T-cell (primary cell): ENCODE data around the gene NTM. TPM values are rescaled to one million over a fixed set of nuclear protein-coding genes. Genes with fewer than 3 reads are reported as not detected.

Experiments used
- ATAC-seq, 4 experiments: fragments of 200-7000 bp in 3 of 4; fragments of 150-1000 bp in 1 of 4; cut with Tn5 transposase; replicated peaks in 1 of 4; 1 replicate in 3 of 4; 2 replicates in 1 of 4; pipeline ENCODE4 v1.10.0; 2021; ENCODE audit warnings: moderate library complexity in 3 of 4, mild to moderate bottlenecking in 2 of 4, moderate number of reproducible peaks in 1 of 4
- CTCF ChIA-PET, 2 donors: fragments of 300-600 bp; sonication (Branson Sonifier 250); formaldehyde crosslinking; loops; one replicate each; lab custom pipeline; 2022; ENCODE audit warnings: antibody characterized with exemption in 2 of 2; lab: Charles Lee
- POLR2A ChIA-PET, 2 donors: fragments of 300-600 bp; sonication (Branson Sonifier 250); formaldehyde crosslinking; loops; one replicate each; lab custom pipeline; 2022; ENCODE audit warnings: antibody characterized with exemption in 2 of 2; lab: Charles Lee
- DNase-seq, 35 experiments: peaks; one replicate each; pipeline versions ENCODE4 v3.0.0 to v3.0.0-alpha.2; 2013 to 2023
- H3K27ac ChIP-seq: one replicate; pipeline ENCODE4 v1.5.1; 2013; ENCODE audit warnings: low read length
- H3K27me3 ChIP-seq, 2 experiments: replicated peaks in 1 of 2; 1 replicate in 1 of 2; 2 replicates in 1 of 2; pipeline versions ENCODE4 v1.6.1 to v1.7.0; 2013; ENCODE audit warnings: low read length in 1 of 2, mixed read lengths in 1 of 2; ENCODE audit not compliant: control insufficient read depth in 2 of 2, insufficient read depth in 2 of 2; ENCODE audit errors: extremely low read depth in 1 of 2
- H3K36me3 ChIP-seq, 2 donors: 1 replicate in 1 of 2; 2 replicates in 1 of 2; pipeline versions ENCODE4 v1.6.1 to v1.7.0; 2013; ENCODE audit warnings: low read length in 1 of 2; ENCODE audit not compliant: control insufficient read depth in 2 of 2, insufficient read depth in 1 of 2; ENCODE audit errors: extremely low read depth in 1 of 2
- H3K4me1 ChIP-seq, 2 experiments: 1 replicate in 1 of 2; 2 replicates in 1 of 2; pipeline versions ENCODE4 v1.6.1 to v1.7.0; 2013; ENCODE audit warnings: low read length in 2 of 2, mixed read lengths in 1 of 2; ENCODE audit not compliant: insufficient read depth in 2 of 2, control insufficient read depth in 1 of 2; ENCODE audit errors: extremely low read depth in 1 of 2
- H3K4me3 ChIP-seq, 2 donors: 1 replicate in 1 of 2; 2 replicates in 1 of 2; pipeline versions ENCODE4 v1.5.1 to v1.7.0; 2013; ENCODE audit warnings: mild to moderate bottlenecking in 2 of 2, low read length in 1 of 2, moderate library complexity in 1 of 2; ENCODE audit not compliant: control insufficient read depth in 1 of 2; ENCODE audit errors: extremely low read depth in 1 of 2
- H3K9me3 ChIP-seq: 2 replicates; pipeline ENCODE4 v1.7.0; 2013
- H3K27ac Mint-ChIP-seq, 2 donors: one replicate each; pipeline ENCODE4 v1.8.0; 2020 to 2021; ENCODE audit warnings: mild to moderate bottlenecking in 2 of 2, mixed read lengths in 2 of 2
- H3K27me3 Mint-ChIP-seq, 2 donors: one replicate each; pipeline ENCODE4 v1.8.0; 2021 to 2022; ENCODE audit warnings: mixed read lengths in 2 of 2
- H3K36me3 Mint-ChIP-seq: one replicate; pipeline ENCODE4 v1.8.0; 2021; ENCODE audit warnings: mixed read lengths
- H3K4me1 Mint-ChIP-seq, 3 donors: one replicate each; pipeline ENCODE4 v1.8.0; 2020 to 2022; ENCODE audit warnings: mixed read lengths in 3 of 3, mild to moderate bottlenecking in 1 of 3
- H3K4me3 Mint-ChIP-seq, 3 donors: one replicate each; pipeline ENCODE4 v1.8.0; 2020 to 2022; ENCODE audit warnings: mild to moderate bottlenecking in 3 of 3, mixed read lengths in 3 of 3, moderate library complexity in 3 of 3
- H3K9me3 Mint-ChIP-seq, 3 donors: one replicate each; pipeline ENCODE4 v1.8.0; 2020 to 2022; ENCODE audit warnings: mixed read lengths in 3 of 3
- WGBS: methylation state at CpG from one replicate; pipeline ENCODE4 v1.1.5; 2013; ENCODE audit warnings: missing lambda C conversion rate; ENCODE audit not compliant: insufficient coverage; 5-methylcytosine and 5-hydroxymethylcytosine counted together
- total RNA-seq, 35 experiments: library from RNA in 6 of 35; stranded (reverse) in 6 of 35; fragments of 120-200 nt in 1 of 35; gene quantifications; one replicate each; pipeline versions ENCODE4 v1.2.1 to v1.2.4 and lab custom pipeline; 2013 to 2026

The NTM gene
- total RNA-seq, 5 donors from 2014 or later (not counting 1 experiment from before 2014, with no cell fraction given): not detected

DNA sequence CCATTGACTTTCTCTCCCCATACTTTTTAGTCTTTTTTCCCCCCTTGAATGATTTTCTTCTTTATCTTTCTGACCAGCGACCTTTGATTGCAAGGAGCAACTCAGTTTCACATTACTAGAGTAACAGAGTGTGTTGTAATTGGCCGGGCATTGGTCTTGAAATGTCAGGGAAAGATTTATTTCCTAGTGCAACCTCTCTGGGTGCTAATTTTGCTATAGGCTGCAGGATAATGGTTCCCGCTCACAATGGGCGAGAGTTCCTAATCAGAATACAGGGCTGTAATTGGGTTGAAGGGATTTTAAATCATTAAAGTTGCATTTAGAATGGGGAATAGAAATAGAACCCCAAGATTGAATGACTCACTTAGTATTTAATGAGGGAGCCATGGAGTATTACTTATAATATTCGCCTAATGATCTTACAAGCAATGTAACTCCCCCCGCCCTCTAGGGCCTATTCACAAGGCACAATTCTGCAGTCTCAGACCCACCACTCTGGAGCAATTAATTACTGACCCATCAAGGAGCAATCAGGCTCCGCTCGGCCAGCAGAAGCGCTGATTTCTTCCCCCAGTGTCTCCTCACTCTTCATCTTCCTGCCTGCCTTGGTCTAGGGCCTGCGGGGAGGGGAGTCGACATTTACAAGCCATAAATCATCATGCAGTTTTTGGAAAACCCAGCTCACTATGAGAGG lies 725.9 kb downstream of the NTM start:
- Histone ChIP-seq H3K4me3 (no peak overlapping the region), H3K36me3 (no peaks in the 10 kb centered on the region), H3K9me3 (no peaks in the 10 kb centered on the region), H3K27ac (no peak overlapping the region), H3K4me1 (peaks cover 0 to 5% of the 10 kb centered on the region in 2 experiments), H3K27me3 (no peaks in the 10 kb centered on the region)
- no peak overlapping the region for H3K4me3 Mint-ChIP-seq
- no peaks in the 10 kb centered on the region for H3K27me3 Mint-ChIP-seq
- H3K9me3 Mint-ChIP-seq: peaks cover 0 to 13% (median 7%) of the 10 kb centered on the region in 3 donors
- H3K4me1 Mint-ChIP-seq: no peaks in the 10 kb centered on the region
- POLR2A ChIA-PET: interaction anchor here in 1 of 2 donors (0.6 kb wide), 1 partner anchor 47 kb away, joined by 5 read pairs; no protein-coding TSS in a partner anchor
- ATAC-seq (no peak), DNase-seq (no peak)
- no peak overlapping the region for H3K27ac Mint-ChIP-seq
- CTCF ChIA-PET: no interaction called here
- no peaks in the 10 kb centered on the region for H3K36me3 Mint-ChIP-seq
- WGBS: 77% methylated on average over 7 of the region's 11 CpGs

DNA sequence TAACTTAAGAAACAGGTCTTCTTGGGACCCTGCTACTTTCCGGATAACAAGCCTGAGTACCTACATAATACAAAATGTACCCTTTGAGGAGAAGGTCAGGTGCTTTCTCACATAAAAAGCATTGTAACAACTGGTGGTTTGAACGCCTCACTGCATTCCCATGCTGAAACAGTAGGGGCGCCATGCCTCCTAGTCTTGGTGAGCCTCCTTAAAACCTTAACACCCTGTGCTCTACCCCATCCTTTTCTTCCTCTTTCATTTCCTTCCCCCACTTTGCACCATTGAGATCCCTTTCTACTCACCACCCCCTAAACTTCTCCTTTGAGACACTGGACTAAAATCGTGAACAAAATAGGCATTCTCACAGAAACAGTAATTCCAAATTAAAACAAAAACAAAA lies 729.3 kb downstream of the NTM start:
- peaks cover 0 to 19% (median 3%) of the 10 kb centered on the region in 3 donors for H3K9me3 Mint-ChIP-seq
- no peak overlapping the region for H3K27ac Mint-ChIP-seq
- Histone ChIP-seq H3K36me3 (no peaks in the 10 kb centered on the region), H3K4me3 (no peak overlapping the region), H3K27me3 (no peaks in the 10 kb centered on the region), H3K4me1 (peaks cover 0 to 5% of the 10 kb centered on the region in 2 experiments), H3K27ac (no peak overlapping the region), H3K9me3 (no peaks in the 10 kb centered on the region)
- ChIA-PET POLR2A (no interaction called here), CTCF (no interaction called here)
- ATAC-seq (no peak), DNase-seq (no peak)
- no peaks in the 10 kb centered on the region for H3K27me3 Mint-ChIP-seq
- no peaks in the 10 kb centered on the region for H3K4me1 Mint-ChIP-seq
- no peaks in the 10 kb centered on the region for H3K36me3 Mint-ChIP-seq
- H3K4me3 Mint-ChIP-seq: no peak overlapping the region
- WGBS: 61% methylated on average over 2 of the region's 4 CpGs

DNA sequence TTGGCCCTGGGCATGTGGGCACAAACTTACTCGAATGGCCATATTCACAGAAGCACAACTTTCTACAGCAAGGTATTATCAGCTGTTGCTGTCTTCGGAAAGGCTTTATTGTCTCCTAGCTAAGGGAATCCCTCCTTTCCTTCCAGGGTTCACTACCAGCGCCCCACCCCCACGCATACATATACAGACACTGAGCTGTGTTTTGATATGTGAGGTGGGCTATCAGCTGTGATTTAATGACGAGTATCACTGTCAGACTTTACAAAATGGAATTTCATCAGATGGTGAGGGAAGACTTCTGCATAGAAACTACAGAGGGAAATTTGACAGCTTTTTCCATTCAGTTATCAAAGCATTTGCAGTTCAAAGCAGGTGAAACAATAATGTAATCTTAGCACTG lies 730.2 kb downstream of the NTM start:
- POLR2A ChIA-PET: no interaction called here
- no peak overlapping the region for H3K27ac ChIP-seq
- no peak overlapping the region for H3K4me3 ChIP-seq
- no peaks in the 10 kb centered on the region for H3K27me3 ChIP-seq
- CTCF ChIA-PET: no interaction called here
- Mint-ChIP-seq H3K4me1 (no peaks in the 10 kb centered on the region), H3K27me3 (no peaks in the 10 kb centered on the region), H3K36me3 (no peaks in the 10 kb centered on the region), H3K4me3 (no peak overlapping the region), H3K27ac (no peak overlapping the region), H3K9me3 (peaks cover 0 to 19% (median 4%) of the 10 kb centered on the region in 3 donors)
- ATAC-seq (no peak), DNase-seq (no peak)
- no peaks in the 10 kb centered on the region for H3K9me3 ChIP-seq
- no peaks in the 10 kb centered on the region for H3K4me1 ChIP-seq
- no peaks in the 10 kb centered on the region for H3K36me3 ChIP-seq
- WGBS: 100% methylated on average over 1 of the region's 5 CpGs

DNA sequence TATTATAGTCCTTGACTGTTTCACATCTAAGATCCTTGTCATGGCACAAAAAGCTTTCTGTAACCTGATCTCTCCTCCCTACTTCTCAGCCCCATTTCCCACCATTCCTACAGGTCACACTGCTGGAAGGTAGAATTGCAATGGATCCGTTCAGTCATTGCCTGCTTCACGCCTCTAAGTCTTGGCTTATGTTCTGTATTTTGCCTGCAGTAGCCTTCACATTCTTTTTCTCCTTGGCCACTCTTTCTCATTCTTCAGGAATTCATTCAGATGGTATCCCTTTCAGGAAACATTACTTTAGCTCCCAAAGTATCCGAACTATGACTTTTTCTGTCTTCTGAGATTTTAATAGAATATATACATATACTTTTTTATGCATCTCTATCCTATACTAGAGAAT lies 731.5 kb downstream of the NTM start:
- H3K27ac Mint-ChIP-seq: no peak overlapping the region
- no peak for ATAC-seq
- Histone ChIP-seq H3K4me3 (no peak overlapping the region), H3K4me1 (no peaks in the 10 kb centered on the region), H3K27me3 (no peaks in the 10 kb centered on the region), H3K36me3 (no peaks in the 10 kb centered on the region), H3K27ac (no peak overlapping the region), H3K9me3 (no peaks in the 10 kb centered on the region)
- no peaks in the 10 kb centered on the region for H3K27me3 Mint-ChIP-seq
- 94% methylated on average over 2 of the region's 3 CpGs for WGBS
- H3K36me3 Mint-ChIP-seq: no peaks in the 10 kb centered on the region
- H3K4me3 Mint-ChIP-seq: no peak overlapping the region
- H3K9me3 Mint-ChIP-seq: peaks cover 0 to 19% (median 4%) of the 10 kb centered on the region in 3 donors
- ChIA-PET CTCF (no interaction called here), POLR2A (no interaction called here)
- DNase-seq: no peak
- H3K4me1 Mint-ChIP-seq: no peaks in the 10 kb centered on the region

DNA sequence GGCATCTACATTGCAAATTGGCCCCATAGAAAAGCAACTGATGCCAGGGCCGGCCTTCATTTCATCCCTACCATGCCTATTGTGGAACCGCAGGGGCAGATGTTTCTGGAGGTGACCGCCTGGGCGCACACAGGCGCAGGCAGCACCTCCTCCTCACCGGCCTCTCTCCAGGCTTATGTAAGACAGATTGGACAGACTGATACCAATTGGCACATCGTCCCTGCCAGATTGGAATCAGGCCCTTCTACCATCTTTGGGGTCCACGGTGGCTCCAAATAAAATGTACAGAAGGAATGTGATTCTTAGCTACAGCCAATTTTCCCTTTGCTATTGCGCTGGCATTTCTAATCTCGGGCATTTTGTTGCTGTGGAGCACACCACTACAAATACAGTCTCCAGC lies 732.6 kb downstream of the NTM start:
- H3K36me3 Mint-ChIP-seq: no peaks in the 10 kb centered on the region
- H3K9me3 Mint-ChIP-seq: peaks cover 0 to 15% (median 4%) of the 10 kb centered on the region in 3 donors
- WGBS: 86% methylated on average over 8 of the region's 10 CpGs
- Histone ChIP-seq H3K36me3 (no peaks in the 10 kb centered on the region), H3K4me3 (no peak overlapping the region), H3K9me3 (no peaks in the 10 kb centered on the region), H3K27me3 (no peaks in the 10 kb centered on the region), H3K27ac (no peak overlapping the region), H3K4me1 (no peaks in the 10 kb centered on the region)
- DNase-seq (no peak), ATAC-seq (no peak)
- H3K4me1 Mint-ChIP-seq: no peaks in the 10 kb centered on the region
- ChIA-PET POLR2A (no interaction called here), CTCF (no interaction called here)
- H3K27ac Mint-ChIP-seq: no peak overlapping the region
- H3K4me3 Mint-ChIP-seq: no peak overlapping the region
- H3K27me3 Mint-ChIP-seq: no peaks in the 10 kb centered on the region

DNA sequence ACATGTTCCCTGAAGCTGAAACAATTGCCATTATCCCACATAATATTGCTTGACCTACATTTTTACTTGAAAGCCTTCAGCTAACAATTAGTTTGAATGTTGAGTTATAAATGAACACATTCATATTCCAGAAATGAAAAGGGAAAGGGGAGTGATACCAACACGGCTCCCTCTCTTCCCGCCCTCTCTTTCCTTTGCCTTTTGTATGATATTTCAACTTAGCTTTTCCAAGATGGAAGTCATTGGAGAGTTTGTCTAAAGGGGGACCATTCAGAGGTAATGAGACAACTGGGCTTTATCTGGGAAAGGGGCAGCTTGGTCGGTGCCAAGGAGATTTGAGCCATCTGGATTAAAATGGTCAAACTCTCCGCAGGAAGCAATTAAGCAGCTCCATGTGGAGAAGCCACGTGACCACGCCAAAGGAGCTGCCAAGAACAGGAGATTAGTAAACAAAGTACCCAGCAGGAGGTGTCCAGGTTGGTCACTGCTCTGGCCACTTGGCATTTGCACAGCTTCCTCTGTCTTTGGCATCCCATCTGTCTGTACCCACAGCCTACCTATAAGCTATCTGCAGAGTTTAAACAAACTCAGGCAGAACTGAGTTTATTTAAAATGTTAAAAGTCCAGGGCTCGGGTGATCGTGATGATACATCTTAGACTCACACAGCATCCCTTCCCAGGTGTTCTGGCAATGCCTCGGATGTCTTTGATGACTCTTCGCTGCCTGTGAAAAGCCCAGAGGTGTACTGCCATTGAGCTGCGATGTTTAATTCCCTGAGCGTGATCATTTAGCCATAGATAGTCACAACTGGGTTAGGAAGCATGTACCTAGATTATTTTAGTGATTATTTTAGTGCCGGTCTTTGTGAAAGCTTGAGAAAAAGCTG lies 735.9 kb downstream of the NTM start:
- Mint-ChIP-seq H3K27ac (no peak overlapping the region), H3K27me3 (peaks cover 0 to 4% of the 10 kb centered on the region in 2 donors), H3K9me3 (peaks cover 0 to 12% (median 12%) of the 10 kb centered on the region in 3 donors), H3K4me1 (no peaks in the 10 kb centered on the region), H3K4me3 (no peak overlapping the region), H3K36me3 (no peaks in the 10 kb centered on the region)
- POLR2A ChIA-PET: no interaction called here
- Histone ChIP-seq H3K9me3 (no peaks in the 10 kb centered on the region), H3K4me3 (no peak overlapping the region), H3K4me1 (no peaks in the 10 kb centered on the region), H3K27ac (no peak overlapping the region), H3K36me3 (no peaks in the 10 kb centered on the region), H3K27me3 (no peaks in the 10 kb centered on the region)
- ATAC-seq (no peak), DNase-seq (no peak)
- 71% methylated on average over 6 of the region's 13 CpGs for WGBS
- CTCF ChIA-PET: no interaction called here
